ENCODE results near the gene DDX31. TPM values are rescaled to one million over a fixed set of nuclear protein-coding genes. Genes with fewer than 3 reads are reported as not detected.

The DDX31 gene
- total and polyA plus RNA-seq, 9 of the 15 experiments (the other 6 are each of a cell fraction or from before 2014, with no cell fraction given) = 11.9 to 24.6 (median 22.2) TPM

- TF ChIP-seq ZNF318 (IDR thresholded peaks at IDR 0.05; ENCODE audit: borderline replicate concordance in 1 of 2, low read depth in 1 of 2) = no peak
- TF ChIP-seq ZNF644 (tag; IDR thresholded peaks at IDR 0.05; ENCODE audit: low read depth) = no peak
- no peak for TF ChIP-seq STAG1 (CRISPR knock-in tag; IDR thresholded peaks at IDR 0.05; ENCODE audit: borderline replicate concordance)
- TF ChIP-seq ZZZ3 (IDR thresholded peaks at IDR 0.05) = no peak
Observed at GRCh38 chr9:132626285-132626684, 43.5 kb downstream of the DDX31 start (continued).
